Neuronal stem cell (in vitro differentiated cells): ENCODE measurements around the gene PPP2R1A.
A peak's percentile ranks its signal among the peaks of the same experiment; 100 is the strongest.

ENCODE experiments used
- DNase-seq: peaks from one replicate; pipeline ENCODE4 v3.0.0-alpha.2; 2013; ENCODE audit warnings: low spot score
- H2AFZ ChIP-seq: one replicate; pipeline ENCODE4 v1.6.1; 2013; ENCODE audit warnings: mild to moderate bottlenecking, low read length, inconsistent platforms
- H2AK5ac ChIP-seq: 2 replicates; pipeline ENCODE4 v1.6.1; 2013; ENCODE audit warnings: low read depth, mild to moderate bottlenecking, inconsistent platforms, low read length, moderate library complexity, mixed read lengths
- H2BK120ac ChIP-seq: 2 replicates; pipeline ENCODE4 v1.6.1; 2013; ENCODE audit warnings: low read depth, mild to moderate bottlenecking, inconsistent platforms, low read length, moderate library complexity, mixed read lengths
- H2BK12ac ChIP-seq: one replicate; pipeline ENCODE4 v1.6.1; 2013; ENCODE audit warnings: low read length, inconsistent platforms
- H2BK15ac ChIP-seq: 2 replicates; pipeline ENCODE4 v1.6.1; 2013; ENCODE audit warnings: mild to moderate bottlenecking, low read length, inconsistent platforms, mixed read lengths
- H2BK5ac ChIP-seq: one replicate; pipeline ENCODE4 v1.6.1; 2013; ENCODE audit warnings: inconsistent platforms, mild to moderate bottlenecking, low read length, moderate library complexity
- H3K14ac ChIP-seq: one replicate; pipeline ENCODE4 v1.6.1; 2013; ENCODE audit warnings: low read length, inconsistent platforms
- H3K18ac ChIP-seq: 2 replicates; pipeline ENCODE4 v1.6.1; 2013; ENCODE audit warnings: low read length, inconsistent platforms
- H3K23ac ChIP-seq: 2 replicates; pipeline ENCODE4 v1.6.1; 2013; ENCODE audit warnings: low read depth, mild to moderate bottlenecking, mixed read lengths, low read length, inconsistent platforms; ENCODE audit not compliant: poor library complexity
- H3K27ac ChIP-seq: replicated peaks from 3 replicates; pipeline ENCODE4 v1.5.1; 2013; ENCODE audit warnings: low read length, inconsistent platforms
- H3K27me3 ChIP-seq, 3 experiments: 2 replicates each; pipeline ENCODE4 v1.6.1; 2013; ENCODE audit warnings: low read length in 3 of 3, mild to moderate bottlenecking in 2 of 3, inconsistent platforms in 1 of 3, low read depth in 1 of 3, mixed read lengths in 1 of 3, moderate library complexity in 1 of 3; ENCODE audit not compliant: control insufficient read depth in 3 of 3, insufficient read depth in 3 of 3
- H3K36me3 ChIP-seq, 2 donors: replicated peaks in 1 of 2; 2 replicates each; pipeline ENCODE4 v1.6.1; 2013; ENCODE audit warnings: low read length in 2 of 2; ENCODE audit not compliant: control insufficient read depth in 2 of 2, insufficient read depth in 2 of 2
- H3K4ac ChIP-seq: 2 replicates; pipeline ENCODE4 v1.6.1; 2013; ENCODE audit warnings: inconsistent platforms, mild to moderate bottlenecking, low read length, moderate library complexity
- H3K4me1 ChIP-seq, 2 donors: 1 replicate in 1 of 2; 2 replicates in 1 of 2; pipeline ENCODE4 v1.6.1; 2013; ENCODE audit warnings: low read length in 2 of 2, low read depth in 1 of 2; ENCODE audit not compliant: control insufficient read depth in 2 of 2, insufficient read depth in 1 of 2
- H3K4me2 ChIP-seq: one replicate; pipeline ENCODE4 v1.6.1; 2013; ENCODE audit warnings: mild to moderate bottlenecking, low read length, inconsistent platforms; ENCODE audit not compliant: insufficient read depth, poor library complexity, severe bottlenecking
- H3K4me3 ChIP-seq, 2 donors: 2 replicates each; pipeline ENCODE4 v1.5.1; 2013; ENCODE audit warnings: low read length in 2 of 2, mild to moderate bottlenecking in 2 of 2, inconsistent platforms in 1 of 2, moderate library complexity in 1 of 2
- H3K79me1 ChIP-seq: one replicate; pipeline ENCODE4 v1.6.1; 2013; ENCODE audit warnings: low read depth, mild to moderate bottlenecking, inconsistent platforms, low read length, moderate library complexity
- H3K9ac ChIP-seq: one replicate; pipeline ENCODE4 v1.6.1; 2013; ENCODE audit warnings: mild to moderate bottlenecking, low read depth, low read length, inconsistent platforms; ENCODE audit not compliant: poor library complexity
- H3K9me3 ChIP-seq, 2 donors: replicated peaks in 1 of 2; 2 replicates each; pipeline versions ENCODE3 to v1.6.1; 2013; ENCODE audit warnings: low read length in 2 of 2, mild to moderate bottlenecking in 2 of 2, inconsistent platforms in 1 of 2, low read depth in 1 of 2, mixed read lengths in 1 of 2, moderate library complexity in 1 of 2; ENCODE audit not compliant: control insufficient read depth in 2 of 2, insufficient read depth in 1 of 2
- H4K8ac ChIP-seq: one replicate; pipeline ENCODE4 v1.6.1; 2013; ENCODE audit warnings: low read depth, mild to moderate bottlenecking, inconsistent platforms, low read length, moderate library complexity
- H4K91ac ChIP-seq: one replicate; pipeline ENCODE4 v1.6.1; 2013; ENCODE audit warnings: low read length, low read depth, mild to moderate bottlenecking, inconsistent platforms; ENCODE audit not compliant: poor library complexity
- WGBS, 2 donors: extraction: QIAGEN DNeasy Blood & Tissue Kit; methylation state at CpG; one replicate each; pipeline ENCODE4 v1.1.7; 2013; ENCODE audit warnings: missing lambda C conversion rate in 2 of 2, mixed read lengths in 1 of 2; ENCODE audit not compliant: insufficient read length in 2 of 2, insufficient replicate concordance in 1 of 2; ENCODE audit errors: extremely low coverage in 2 of 2; 5-methylcytosine and 5-hydroxymethylcytosine counted together

The PPP2R1A gene

DNA sequence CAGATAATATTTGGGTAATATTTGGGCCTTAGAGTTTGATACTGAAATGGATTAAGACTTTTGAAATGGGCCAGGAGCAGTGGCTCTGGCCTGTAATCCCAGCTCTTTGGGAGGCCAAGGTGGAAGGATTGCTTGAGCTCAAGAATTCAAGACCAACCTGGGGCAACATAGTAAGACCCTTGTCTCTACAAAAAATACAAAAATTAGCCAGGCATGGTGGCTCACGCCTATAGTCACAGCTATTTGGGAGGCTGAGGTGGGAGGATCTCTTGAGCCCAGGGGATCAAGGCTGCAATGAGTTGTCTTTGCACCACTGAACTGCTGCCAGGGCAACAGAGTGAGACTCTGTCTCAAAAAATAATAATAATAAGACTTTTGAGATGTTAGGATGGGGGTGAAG lies 17.5 kb upstream of the PPP2R1A start:
- no peak overlapping the region for H2AK5ac ChIP-seq
- no peak overlapping the region for H3K9ac ChIP-seq
- DNase-seq: no peak
- peaks cover 0 to 4% of the 10 kb centered on the region in 2 donors for H3K4me1 ChIP-seq
- H3K79me1 ChIP-seq: no peaks in the 10 kb centered on the region
- H3K27ac ChIP-seq: no peak overlapping the region
- no CpG with 5 or more reads among the region's 1 CpG for WGBS, 2 donors
- H3K36me3 ChIP-seq: peaks cover 2 to 5% of the 10 kb centered on the region in 2 donors
- peaks cover 3 to 23% of the 10 kb centered on the region in 2 donors for H3K9me3 ChIP-seq
- no peak overlapping the region for H4K8ac ChIP-seq
- no peak overlapping the region for H3K18ac ChIP-seq
- no peak overlapping the region for H3K14ac ChIP-seq
- H2BK15ac ChIP-seq: no peak overlapping the region
- no peak overlapping the region for H3K4me2 ChIP-seq
- no peak overlapping the region for H2BK12ac ChIP-seq
- H3K4me3 ChIP-seq: peak overlapping the region in 1 of 2 donors; percentile 51
- no peak overlapping the region for H4K91ac ChIP-seq
- no peak overlapping the region for H3K4ac ChIP-seq
- peaks cover 0 to 12% (median 2%) of the 10 kb centered on the region in 3 experiments for H3K27me3 ChIP-seq
- H2BK120ac ChIP-seq: no peak overlapping the region
- no peak overlapping the region for H2BK5ac ChIP-seq
- H3K23ac ChIP-seq: no peak overlapping the region
- no peak overlapping the region for H2AFZ ChIP-seq

DNA sequence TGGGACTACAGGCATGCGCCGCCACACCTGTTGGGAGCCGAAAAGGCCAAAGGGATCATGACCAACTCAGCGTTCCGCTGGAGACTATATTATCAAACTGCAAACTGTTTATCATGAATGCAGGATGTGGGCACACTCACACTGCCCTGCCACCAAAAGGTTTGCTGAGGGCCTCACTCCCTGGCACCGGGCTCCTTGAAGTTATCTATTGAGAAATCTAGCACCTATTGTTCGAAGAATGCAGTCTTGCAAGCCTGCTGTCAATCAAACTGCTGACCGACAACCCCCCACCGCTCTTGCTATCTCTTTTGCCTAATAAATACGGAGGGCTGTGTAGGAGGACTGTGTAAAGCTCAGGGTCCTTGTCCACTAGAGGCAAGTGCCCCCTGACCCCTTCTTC lies 13.3 kb upstream of the PPP2R1A start:
- H3K9me3 ChIP-seq: peaks cover 3 to 13% of the 10 kb centered on the region in 2 donors
- WGBS, 2 donors: no CpG with 5 or more reads among the region's 10 CpGs

DNA sequence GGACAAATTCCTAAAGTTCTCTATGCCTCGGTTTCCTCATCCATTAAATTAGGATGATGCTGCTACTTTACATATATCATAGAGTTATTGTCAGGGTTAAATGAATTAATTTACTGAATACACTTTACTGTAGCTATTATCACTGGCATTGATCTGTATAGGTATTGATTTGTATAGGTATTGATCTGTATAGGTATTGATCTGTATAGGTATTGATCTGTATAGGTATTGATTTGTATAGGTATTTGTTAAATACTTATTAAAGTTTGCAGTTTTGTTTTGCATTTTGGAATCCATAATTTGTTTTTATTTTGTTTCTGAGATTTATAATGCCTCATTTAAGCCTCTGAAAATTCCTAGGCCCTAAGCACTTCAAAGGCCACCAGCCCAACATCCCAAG lies 2.4 kb upstream of the PPP2R1A start:
- WGBS, 2 donors: no CpG with 5 or more reads among the region's 1 CpG
- Histone ChIP-seq H3K4me2 (no peak overlapping the region), H3K4me3 (no peak overlapping the region), H3K23ac (no peak overlapping the region), H2BK5ac (no peak overlapping the region), H3K36me3 (peaks cover 0 to 14% of the 10 kb centered on the region in 2 donors), H3K14ac (no peak overlapping the region), H3K4me1 (peaks cover 7 to 10% of the 10 kb centered on the region in 2 donors), H2BK12ac (no peak overlapping the region), H3K18ac (no peak overlapping the region), H3K79me1 (no peaks in the 10 kb centered on the region), H4K8ac (no peak overlapping the region), H3K9me3 (peaks cover 0 to 16% of the 10 kb centered on the region in 2 donors), H3K27me3 (no peaks in the 10 kb centered on the region), H3K27ac (no peak overlapping the region), H3K4ac (no peak overlapping the region), H2AK5ac (no peak overlapping the region), H2AFZ (no peak overlapping the region), H2BK120ac (no peak overlapping the region), H3K9ac (no peak overlapping the region), H2BK15ac (no peak overlapping the region), H4K91ac (no peak overlapping the region)
- DNase-seq: no peak

More for the DNA sequence above, 13.3 kb upstream of the PPP2R1A start:
- no peak overlapping the region for H2BK5ac ChIP-seq
- no peak overlapping the region for H4K8ac ChIP-seq
- H3K27ac ChIP-seq: no peak overlapping the region
- no peak overlapping the region for H2BK12ac ChIP-seq
- no peak for DNase-seq
- no peaks in the 10 kb centered on the region for H3K36me3 ChIP-seq
- H3K4ac ChIP-seq: no peak overlapping the region
- no peak overlapping the region for H3K14ac ChIP-seq
- no peak overlapping the region for H3K23ac ChIP-seq
- no peak overlapping the region for H2AK5ac ChIP-seq
- no peak overlapping the region for H3K9ac ChIP-seq
- H3K79me1 ChIP-seq: no peaks in the 10 kb centered on the region
- H3K18ac ChIP-seq: no peak overlapping the region
- H3K4me1 ChIP-seq: peaks cover 0 to 4% of the 10 kb centered on the region in 2 donors
- no peak overlapping the region for H2AFZ ChIP-seq
- H3K4me2 ChIP-seq: no peak overlapping the region
- no peak overlapping the region for H4K91ac ChIP-seq
- H3K27me3 ChIP-seq: no peaks in the 10 kb centered on the region
- no peak overlapping the region for H3K4me3 ChIP-seq
- H2BK120ac ChIP-seq: no peak overlapping the region
- H2BK15ac ChIP-seq: no peak overlapping the region

DNA sequence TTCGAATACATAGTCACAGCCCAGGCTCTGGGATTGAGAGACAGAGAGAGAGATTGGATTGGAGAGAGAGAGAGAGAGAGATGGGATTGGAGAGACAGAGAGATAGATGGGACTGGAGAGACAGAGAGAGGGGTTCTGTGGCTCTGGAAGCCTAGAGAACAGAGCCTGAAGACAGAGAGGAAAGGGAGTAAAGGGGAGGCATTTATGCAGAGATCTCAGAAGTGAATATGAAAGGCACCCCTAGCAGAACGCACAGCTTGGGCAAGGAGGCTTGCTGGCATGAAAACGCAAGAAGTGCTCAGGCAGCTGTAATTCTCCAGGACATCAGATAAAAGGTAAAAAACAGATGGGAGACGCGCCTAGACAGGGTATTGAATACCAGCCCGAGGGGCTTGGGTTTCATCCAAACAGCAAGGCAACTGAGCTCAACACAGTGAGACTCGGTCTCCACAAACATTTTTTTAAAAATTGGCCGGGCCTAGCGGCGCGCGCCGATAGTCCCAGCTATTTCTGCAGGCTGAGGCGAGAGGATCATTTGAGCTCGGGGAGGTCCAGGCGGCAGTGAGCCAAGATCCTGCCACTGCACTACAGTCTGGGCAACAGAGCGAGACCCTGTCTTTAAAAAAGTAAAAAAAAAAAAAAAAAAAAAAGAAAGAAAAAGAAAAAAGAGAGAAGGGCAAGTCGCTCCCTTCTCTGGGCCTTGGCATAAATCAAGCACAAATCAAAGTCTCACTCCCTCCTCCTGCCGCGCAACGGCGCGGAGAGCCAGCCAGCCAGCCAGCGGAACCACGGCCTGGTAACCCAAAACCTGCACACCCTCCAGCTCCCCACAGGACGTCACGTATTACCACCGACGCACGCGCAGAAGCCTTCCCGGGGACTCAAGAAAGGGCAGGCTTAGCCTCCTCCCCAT lies 774 bp upstream of the PPP2R1A start:
- Histone ChIP-seq H3K36me3 (peaks cover 5 to 31% of the 10 kb centered on the region in 2 donors), H2BK120ac (no peak overlapping the region), H3K14ac (no peak overlapping the region), H3K4me1 (peaks cover 7 to 10% of the 10 kb centered on the region in 2 donors), H2AFZ (peak overlapping the region; percentile 74), H3K4ac (no peak overlapping the region), H3K79me1 (peaks cover under 1% of the 10 kb centered on the region), H2BK5ac (no peak overlapping the region), H3K9ac (no peak overlapping the region), H3K23ac (no peak overlapping the region), H3K4me2 (peak overlapping the region; percentile 52), H2BK15ac (no peak overlapping the region), H3K27me3 (no peaks in the 10 kb centered on the region), H3K4me3 (peak overlapping the region; percentile 43 to 52), H2AK5ac (no peak overlapping the region), H2BK12ac (no peak overlapping the region), H3K18ac (no peak overlapping the region), H4K8ac (no peak overlapping the region), H4K91ac (no peak overlapping the region), H3K27ac (peak overlapping the region; percentile 37), H3K9me3 (peaks cover 0 to 30% of the 10 kb centered on the region in 2 donors)
- WGBS, 2 donors: no CpG with 5 or more reads among the region's 32 CpGs
- DNase-seq: no peak
